Measurements from ENCODE around the gene THRA.
A peak's percentile ranks its signal among the peaks of the same experiment; 100 is the strongest.

Gene THRA

GRCh38 chr17:40107522-40108174 is 44.9 kb downstream of the THRA start:
- no peak overlapping the region for H3K4me3 ChIP-seq (ENCODE audit: low read depth, low read length)
- TF ChIP-seq CTCF (IDR thresholded peaks at IDR 0.05; ENCODE audit: low read depth, low read length), result no peak

- no peak overlapping the region for H3K4me3 ChIP-seq (ENCODE audit: low read depth, low read length)
- TF ChIP-seq CTCF (IDR thresholded peaks at IDR 0.05; ENCODE audit: low read depth, low read length), result no peak
Measured at GRCh38 chr17:40108970-40109824, 46.4 kb downstream of the THRA start.

GRCh38 chr17:40110026-40110845 is 47.5 kb downstream of the THRA start:
- no peak overlapping the region for H3K4me3 ChIP-seq (ENCODE audit: low read depth, low read length)
- TF ChIP-seq CTCF (IDR thresholded peaks at IDR 0.05; ENCODE audit: low read depth, low read length), result no peak

- TF ChIP-seq CTCF (IDR thresholded peaks at IDR 0.05; ENCODE audit: low read depth, low read length), result peak; percentile 77
- H3K4me3 ChIP-seq (ENCODE audit: low read depth, low read length), result peak overlapping the region; percentile 20; the same call in 1 of the 2 replicates
Measured at GRCh38 chr17:40111221-40112128, 48.7 kb downstream of the THRA start.

- no peak overlapping the region for H3K4me3 ChIP-seq (ENCODE audit: low read depth, low read length)
- no peak for TF ChIP-seq CTCF (IDR thresholded peaks at IDR 0.05; ENCODE audit: low read depth, low read length)
Measured at GRCh38 chr17:40112191-40112711, 49.5 kb downstream of the THRA start.

GRCh38 chr17:40112718-40113109 is 49.9 kb downstream of the THRA start:
- H3K4me3 ChIP-seq (ENCODE audit: low read depth, low read length), result no peak overlapping the region
- TF ChIP-seq CTCF (IDR thresholded peaks at IDR 0.05; ENCODE audit: low read depth, low read length), result no peak
